NCI-H2196 treated with DMSO at 0.1 percent for 48 hours (cell line): Measurements from ENCODE around the gene MRPL4.
"Not testable (repeated sequence)": the region's sequence is repeated elsewhere in the genome, so short reads cannot be mapped to it uniquely, and the experiment has no call there.

Experiments
- DNase-seq: peaks from one replicate; lab custom pipeline; 2025; ENCODE audit not compliant: unreplicated experiment; lab: John Stamatoyannopoulos, UW

MRPL4 gene

GRCh38 chr19:10260141-10260584, 8.1 kb downstream of the MRPL4 start:
- no peak for DNase-seq

- DNase-seq, result no peak
Measured at GRCh38 chr19:10262771-10263170, 10.8 kb downstream of the MRPL4 start.

GRCh38 chr19:10266706-10267105, 14.7 kb downstream of the MRPL4 start:
- no peak for DNase-seq

GRCh38 chr19:10268071-10268470, 16.1 kb downstream of the MRPL4 start:
- DNase-seq, result no peak

- peak; percentile 56 for DNase-seq
Measured at GRCh38 chr19:10269333-10270179, 17.5 kb downstream of the MRPL4 start.

- DNase-seq, result no peak
Measured at GRCh38 chr19:10270180-10270615, 18.2 kb downstream of the MRPL4 start.

- no peak for DNase-seq
Measured at GRCh38 chr19:10270616-10271394, 18.8 kb downstream of the MRPL4 start, which contains the start of gene ICAM1. TSS of gene ICAM1 (plus strand) at chr19:10271120. CDS start at chr19:10271160, 40 bp downstream.

- no peak for DNase-seq
Measured at GRCh38 chr19:10271543-10272086, 19.6 kb downstream of the MRPL4 start.

- DNase-seq, result no peak
Measured at GRCh38 chr19:10274589-10274988, 22.6 kb downstream of the MRPL4 start.

GRCh38 chr19:10277795-10278589, 26.0 kb downstream of the MRPL4 start:
- DNase-seq, result no peak

- no peak for DNase-seq
Measured at GRCh38 chr19:10278935-10279334, 26.9 kb downstream of the MRPL4 start.

- DNase-seq, result no peak
Measured at GRCh38 chr19:10279737-10280442, 27.9 kb downstream of the MRPL4 start.

GRCh38 chr19:10282043-10282442, 30.0 kb downstream of the MRPL4 start:
- not testable (repeated sequence) for DNase-seq

- no peak for DNase-seq
Measured at GRCh38 chr19:10283301-10284064, 31.5 kb downstream of the MRPL4 start.

GRCh38 chr19:10284065-10284959, 32.3 kb downstream of the MRPL4 start:
- DNase-seq, result no peak

- no peak for DNase-seq
Measured at GRCh38 chr19:10284960-10285278, 32.9 kb downstream of the MRPL4 start.

GRCh38 chr19:10285393-10285792, 33.4 kb downstream of the MRPL4 start:
- no peak for DNase-seq
